ENCODE measurements around the gene MYBPH.

- TF ChIP-seq TAF1 (IDR thresholded peaks at IDR 0.05; ENCODE audit: low read depth, low read length): no peak
- TF ChIP-seq POLR2A (IDR thresholded peaks at IDR 0.05; ENCODE audit: low read depth, low read length): no peak
- TF ChIP-seq POLR2AphosphoS5 (IDR thresholded peaks at IDR 0.05; ENCODE audit: low read depth, low read length): no peak
- TF ChIP-seq SPI1 (IDR thresholded peaks at IDR 0.05; ENCODE audit: low read depth, low read length): no peak
- TF ChIP-seq PAX5 (IDR thresholded peaks at IDR 0.05; ENCODE audit: insufficient read depth, low read length, severe bottlenecking): no peak
- TF ChIP-seq POU2F2 (IDR thresholded peaks at IDR 0.05; ENCODE audit: low read depth, low read length): no peak
These were observed 2.5 kb upstream of the MYBPH start for GRCh38 chr1:203178083-203178482.

Measured in GM12891 (cell line).